HG03439 (cell line): ENCODE measurements around the gene CDK11A.
"Not testable (repeated sequence)": the region's sequence is repeated elsewhere in the genome, so short reads cannot be mapped to it uniquely, and the experiment has no call there.

Source experiments
- ATAC-seq: cut with Tn5 transposase; IDR thresholded peaks from one replicate; pipeline ENCODE4 v1.9.1; 2021; ENCODE audit warnings: mild to moderate bottlenecking, moderate library complexity; ENCODE audit not compliant: unreplicated experiment

CDK11A gene

GRCh38 chr1:1687846-1688245 lies 36.3 kb downstream of the CDK11A start:
- no peak for ATAC-seq

- no peak for ATAC-seq
Measured at GRCh38 chr1:1684031-1684681, 40.0 kb downstream of the CDK11A start.

GRCh38 chr1:1683104-1683905 lies 40.9 kb downstream of the CDK11A start:
- no peak for ATAC-seq

- ATAC-seq = no peak
Measured at GRCh38 chr1:1680912-1681273, 43.3 kb downstream of the CDK11A start.

- ATAC-seq = no peak
Measured at GRCh38 chr1:1680031-1680911, 43.9 kb downstream of the CDK11A start.

- no peak for ATAC-seq
Measured at GRCh38 chr1:1678581-1679380, 45.4 kb downstream of the CDK11A start.

- no peak for ATAC-seq
Measured at GRCh38 chr1:1677718-1678580, 46.2 kb downstream of the CDK11A start.

- not testable (repeated sequence) for ATAC-seq
Measured at GRCh38 chr1:1676087-1676486, 48.1 kb downstream of the CDK11A start.

GRCh38 chr1:1675218-1675617 lies 48.9 kb downstream of the CDK11A start:
- peak; percentile 32 for ATAC-seq

- ATAC-seq = not testable (repeated sequence)
Measured at GRCh38 chr1:1674806-1675205, 49.4 kb downstream of the CDK11A start.

GRCh38 chr1:1672181-1672965 lies 51.8 kb downstream of the CDK11A start:
- ATAC-seq = no peak

- ATAC-seq = no peak
Measured at GRCh38 chr1:1671365-1672119, 52.6 kb downstream of the CDK11A start.

GRCh38 chr1:1670866-1671265 lies 53.3 kb downstream of the CDK11A start:
- no peak for ATAC-seq

- no peak for ATAC-seq
Measured at GRCh38 chr1:1669468-1670440, 54.4 kb downstream of the CDK11A start.

- ATAC-seq = no peak
Measured at GRCh38 chr1:1666526-1666925, 57.6 kb downstream of the CDK11A start.

GRCh38 chr1:1665815-1666251 lies 58.3 kb downstream of the CDK11A start:
- ATAC-seq = no peak
